Superior temporal gyrus (tissue), 1 donor: Measurements from ENCODE around the gene APPL2.
"Not testable (repeated sequence)": the region's sequence is repeated elsewhere in the genome, so short reads cannot be mapped to it uniquely, and the experiment has no call there.

ENCODE experiments used
- DNase-seq: peaks from one replicate; pipeline ENCODE4 v3.0.0-alpha.2; 2016; ENCODE audit errors: extremely low spot score

APPL2 gene

DNA sequence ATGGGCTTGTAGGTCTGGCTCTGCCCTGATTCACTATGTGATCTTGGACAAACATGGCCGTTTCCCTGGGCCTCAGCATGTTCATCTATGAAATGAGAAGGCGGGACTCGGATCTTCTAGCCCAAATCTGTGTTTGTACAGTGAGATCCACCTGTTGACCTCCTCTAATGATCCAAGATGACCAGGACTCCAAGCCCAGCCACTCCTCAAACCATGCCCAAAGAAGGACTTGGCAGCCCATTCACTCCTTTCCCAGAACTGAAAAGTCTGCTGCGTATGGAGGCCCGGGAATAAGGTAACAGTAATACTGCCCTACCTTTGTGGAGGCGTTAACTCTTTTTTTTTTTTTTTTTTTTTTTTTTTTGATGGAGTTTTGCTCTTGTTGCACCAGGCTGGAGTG, 39.9 kb downstream of the APPL2 start:
- DNase-seq = no peak

DNA sequence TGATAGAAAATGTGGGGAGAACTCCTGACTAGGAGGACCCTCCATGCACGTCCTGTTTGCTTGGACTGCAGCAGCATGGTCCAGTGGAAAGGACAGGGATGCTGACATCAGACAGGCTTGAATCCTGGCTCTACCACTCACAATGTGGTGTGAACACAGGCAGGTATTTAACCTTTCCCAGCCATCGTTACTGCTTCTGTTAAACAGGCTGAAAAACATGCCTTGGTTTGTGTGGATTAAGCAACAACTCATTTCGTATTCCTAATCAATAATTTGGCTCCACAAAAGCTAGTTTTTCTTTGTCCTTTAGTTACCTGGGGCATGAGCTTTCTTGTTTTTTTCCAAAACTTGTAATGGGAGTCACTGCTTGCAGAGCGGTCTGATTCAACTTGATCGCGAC, 41.0 kb downstream of the APPL2 start:
- DNase-seq = no peak

- no peak for DNase-seq
These were observed 43.2 kb downstream of the APPL2 start for GRCh38 chr12:105192624-105193225.

DNA sequence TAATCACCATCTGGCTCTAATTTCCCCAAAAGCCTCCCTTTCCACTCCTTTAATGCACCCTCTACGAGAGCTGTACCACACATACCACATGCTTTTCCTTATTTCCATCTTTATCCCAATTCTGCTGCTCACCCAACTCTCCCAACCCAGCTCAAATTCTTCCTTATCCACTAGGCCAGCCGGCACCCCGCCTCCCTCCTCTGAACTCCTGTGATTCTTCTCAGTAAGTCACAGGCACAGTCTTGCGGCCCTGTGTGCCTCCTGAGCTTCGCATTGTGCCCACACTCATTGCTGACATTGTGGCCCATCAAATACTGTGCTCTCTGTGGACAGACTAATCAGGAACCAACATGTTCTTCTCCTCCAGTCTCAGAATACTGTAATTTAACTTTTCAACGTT, 45.4 kb downstream of the APPL2 start:
- DNase-seq = no peak

- no peak for DNase-seq
These were observed 46.7 kb downstream of the APPL2 start for GRCh38 chr12:105189293-105189692.

GRCh38 chr12:105183976-105184375, 52.0 kb downstream of the APPL2 start:
- not testable (repeated sequence) for DNase-seq

DNA sequence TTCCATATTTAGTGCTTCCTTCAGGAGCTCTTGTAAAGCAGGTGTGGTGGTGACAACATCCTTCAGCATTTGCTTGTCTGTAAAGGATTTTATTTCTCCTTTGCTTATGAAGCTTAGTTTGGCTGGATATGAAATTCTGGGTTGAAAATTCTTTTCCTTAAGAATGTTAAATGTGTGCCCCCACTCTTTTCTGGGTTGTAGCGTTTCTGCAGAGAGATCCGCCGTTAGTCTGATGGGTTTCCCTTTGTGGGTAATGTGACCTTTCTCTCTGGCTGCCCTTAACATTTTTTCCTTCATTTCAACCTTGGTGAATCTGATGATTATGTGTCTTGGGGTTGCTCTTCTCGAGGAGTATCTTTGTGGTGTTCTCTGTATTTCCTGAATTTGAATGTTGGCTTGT, 52.6 kb downstream of the APPL2 start:
- not testable (repeated sequence) for DNase-seq

GRCh38 chr12:105179114-105179513, 56.9 kb downstream of the APPL2 start:
- not testable (repeated sequence) for DNase-seq

DNA sequence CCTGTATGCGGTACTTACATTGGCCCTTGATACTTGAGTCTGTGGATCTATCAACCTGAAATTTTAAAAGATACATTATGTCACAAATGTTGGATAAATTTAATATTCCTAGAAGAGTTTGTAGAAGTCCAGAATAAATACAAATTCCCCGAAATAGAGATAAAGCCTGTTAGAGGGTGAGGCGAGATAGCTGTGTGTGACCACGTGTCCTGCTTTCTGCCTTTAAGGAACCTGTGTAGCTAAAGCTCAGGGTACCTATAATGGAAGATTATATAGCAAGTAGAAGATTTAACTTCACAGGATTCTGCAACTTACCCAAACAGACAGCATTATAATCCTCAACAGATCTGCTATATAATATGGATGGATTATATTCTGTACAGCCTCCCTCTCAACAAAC, 58.8 kb downstream of the APPL2 start:
- no peak for DNase-seq

GRCh38 chr12:105175397-105175990, 60.5 kb downstream of the APPL2 start:
- DNase-seq = no peak

DNA sequence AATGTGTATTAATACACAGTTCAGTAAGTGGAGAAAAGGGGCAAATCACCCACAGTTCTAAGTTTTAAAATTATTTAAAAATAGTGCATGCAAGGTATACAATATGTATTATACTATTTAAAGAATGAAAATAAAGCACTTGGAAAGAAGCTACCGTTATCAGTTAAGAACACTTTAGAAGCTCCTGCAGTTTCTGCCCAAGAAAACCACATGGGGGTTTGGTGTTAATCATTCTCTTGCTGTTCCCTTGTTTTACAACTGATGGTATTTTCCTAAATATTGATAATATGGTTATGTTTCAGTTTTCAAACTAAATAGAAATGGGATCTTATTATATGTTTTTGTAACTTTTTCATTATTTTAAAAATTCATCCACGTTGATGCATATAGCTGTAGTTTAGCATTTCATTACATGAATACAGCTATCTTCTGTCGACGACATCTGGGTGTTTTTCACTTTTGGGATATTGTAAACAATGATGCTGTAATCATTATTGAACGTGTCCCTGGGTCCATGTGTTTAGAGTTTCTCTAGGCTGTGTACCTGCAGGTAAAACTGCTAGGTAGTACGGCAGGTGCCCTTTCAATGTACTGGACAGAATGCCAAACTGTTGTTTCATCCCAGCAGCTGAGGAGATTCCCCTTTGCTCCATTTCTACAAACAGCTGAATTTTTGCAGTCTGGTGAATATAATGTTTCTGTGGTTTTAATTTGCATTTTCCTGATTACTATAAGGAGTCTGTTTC, 64.1 kb downstream of the APPL2 start:
- no peak for DNase-seq

GRCh38 chr12:105170139-105170538, 65.8 kb downstream of the APPL2 start:
- DNase-seq = no peak

GRCh38 chr12:105168006-105168405, 68.0 kb downstream of the APPL2 start:
- DNase-seq = no peak

DNA sequence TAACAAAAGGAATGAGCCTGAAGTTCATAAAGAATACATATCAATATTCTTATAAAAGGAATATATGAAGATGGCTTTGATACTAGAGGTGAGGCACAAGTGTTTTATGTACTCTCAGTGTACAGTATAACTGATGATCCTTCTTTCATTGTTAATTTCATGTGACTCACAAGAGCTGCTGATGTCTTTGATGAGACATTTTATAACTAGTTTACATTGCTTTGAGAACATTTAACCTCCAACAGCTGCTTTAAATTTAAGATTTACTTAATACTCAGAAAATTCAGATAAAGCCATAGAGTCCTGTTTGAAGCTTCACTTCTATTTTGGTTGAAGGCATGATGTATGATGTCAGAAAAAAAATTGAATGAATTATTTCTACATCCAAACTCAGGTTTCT, 68.6 kb downstream of the APPL2 start:
- no peak for DNase-seq

DNA sequence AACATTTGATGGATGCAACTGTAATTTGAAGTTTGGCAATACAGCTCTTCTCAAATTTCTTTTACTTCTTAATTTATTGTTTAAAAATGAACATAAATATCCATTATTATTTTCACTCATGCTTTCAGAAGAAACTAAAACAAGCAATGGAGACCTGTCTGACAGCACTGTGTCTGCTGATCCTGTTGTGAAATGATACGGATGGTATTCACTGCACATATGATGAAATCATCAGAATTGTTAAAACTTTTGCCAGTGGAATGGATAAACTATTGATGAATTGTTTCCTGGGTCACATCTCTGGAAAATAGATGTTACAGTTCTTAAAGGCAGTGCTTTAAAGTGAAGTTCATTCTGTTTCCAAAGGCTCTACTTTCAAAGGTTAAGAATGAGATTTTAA, 69.2 kb downstream of the APPL2 start:
- no peak for DNase-seq

GRCh38 chr12:105164068-105164467, 71.9 kb downstream of the APPL2 start:
- no peak for DNase-seq

- no peak for DNase-seq
These were observed 73.8 kb downstream of the APPL2 start for GRCh38 chr12:105162174-105162573.

- no peak for DNase-seq
These were observed 77.1 kb downstream of the APPL2 start for GRCh38 chr12:105158876-105159275.

GRCh38 chr12:105157606-105158005, 78.4 kb downstream of the APPL2 start:
- DNase-seq = no peak

DNA sequence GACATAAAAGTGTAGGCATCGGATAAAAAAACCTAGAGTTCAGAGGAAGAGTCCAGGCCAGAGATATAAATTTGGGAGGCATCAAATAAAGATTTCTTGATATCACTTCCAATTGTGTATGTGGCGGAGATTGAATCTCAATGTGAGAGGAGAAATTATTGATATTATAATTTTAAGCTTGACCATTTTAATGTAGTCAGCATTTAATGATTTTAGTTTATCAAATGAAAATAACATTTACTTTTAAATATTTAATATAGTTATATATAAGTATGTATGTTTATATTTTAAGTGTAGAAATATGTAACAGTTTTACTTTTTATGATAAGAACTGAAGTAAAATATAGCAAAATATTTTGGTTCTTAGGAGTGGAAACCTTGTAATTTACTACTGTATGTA, 79.7 kb downstream of the APPL2 start:
- DNase-seq = no peak

GRCh38 chr12:105142259-105142658, 93.7 kb downstream of the APPL2 start:
- DNase-seq = peak; percentile 51

DNA sequence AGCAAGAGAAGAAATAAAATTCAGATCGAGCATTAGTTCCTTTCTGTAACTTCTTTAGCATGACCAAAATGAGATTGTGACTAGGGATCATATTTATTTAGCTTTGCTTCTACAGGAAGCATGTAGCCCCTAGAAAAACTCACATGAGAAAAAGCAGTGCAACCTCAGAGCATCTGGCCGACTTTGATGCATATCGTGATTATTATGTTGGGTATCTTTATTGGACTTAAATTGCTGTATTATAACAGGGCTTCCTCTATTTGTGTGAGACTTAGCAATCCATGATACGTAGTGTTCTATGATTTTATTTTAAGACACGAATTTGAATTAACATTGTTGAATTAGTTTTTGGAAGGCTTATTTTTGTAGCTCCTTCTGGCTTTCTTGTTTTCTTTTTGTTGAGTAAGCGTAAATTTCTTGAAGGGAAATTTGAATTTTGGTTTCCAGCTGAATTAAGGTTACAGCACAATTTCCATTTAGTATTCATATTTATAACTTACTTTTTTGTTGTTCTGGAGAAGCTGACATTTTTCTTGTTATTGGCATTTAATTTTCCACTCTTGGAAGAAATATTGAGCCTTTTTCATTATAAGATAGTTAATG, 94.6 kb downstream of the APPL2 start:
- DNase-seq = peak; percentile 33

GRCh38 chr12:105138248-105138647, 97.7 kb downstream of the APPL2 start:
- DNase-seq = no peak
